HCT116 (cell line): Measurements from ENCODE around the gene SHC4. TPM values are rescaled to one million over a fixed set of nuclear protein-coding genes. Genes with fewer than 3 reads are reported as not detected.

Experiments
- ATAC-seq: fragments of 200-7000 bp; cut with Tn5 transposase; 2 replicates; pipeline ENCODE4 v1.9.1; 2020; ENCODE audit warnings: mild to moderate bottlenecking, moderate library complexity
- BruUV-seq: library from RNA; stranded (reverse); fragments of 400-500 nt; replicated peaks from 2 replicates; lab custom pipeline; 2021; lab: Mats Ljungman, UMichigan
- CTCF ChIA-PET: fragments of 300-600 bp; sonication (Branson Sonifier 250); formaldehyde crosslinking; loops from one replicate; lab custom pipeline; 2021; ENCODE audit warnings: antibody characterized with exemption; lab: Charles Lee
- POLR2A ChIA-PET: fragments of 300-600, 350-600 bp; sonication (Branson Sonifier 250); formaldehyde crosslinking; loops from one replicate; lab custom pipeline; 2021; ENCODE audit warnings: antibody characterized with exemption; lab: Charles Lee
- RAD21 ChIA-PET, 2 experiments: fragments of 300-600 bp; sonication (Branson Sonifier 250); formaldehyde crosslinking; loops; one replicate each; lab custom pipeline; 2023; ENCODE audit warnings: low total read pairs in 2 of 2; ENCODE audit not compliant: uncharacterized antibody in 2 of 2, unreplicated experiment in 2 of 2, low non-redundant PET in 1 of 2; lab: Charles Lee
- DNase-seq: peaks from one replicate; pipeline ENCODE4 v3.0.0-alpha.2; 2010; ENCODE audit warnings: low read depth, low spot score
- H2AFZ ChIP-seq: fragments of 200-600 bp; shearing (Covaris generic), sonication (generic); 2 replicates; pipeline ENCODE4 v1.6.1; 2017; ENCODE audit warnings: low read depth, mixed run types, mixed read lengths, antibody characterized with exemption, low read length; ENCODE audit not compliant: poor library complexity, severe bottlenecking
- H3K27ac ChIP-seq: 2 replicates; pipeline ENCODE4 v1.5.1; 2012; ENCODE audit warnings: low read depth, low read length
- H3K27me3 ChIP-seq: fragments of 200-600 bp; sonication (generic); 2 replicates; pipeline ENCODE4 v1.6.1; 2016; ENCODE audit warnings: mixed run types, low read length, mixed read lengths; ENCODE audit not compliant: insufficient read depth
- H3K36me3 ChIP-seq, 2 experiments: fragments of 200-500 bp in 1 of 2; fragments of 200-600 bp in 1 of 2; sonication (Bioruptor generic) in 1 of 2; sonication (generic) in 1 of 2; 2 replicates each; pipeline versions ENCODE4 v1.5.1 to v1.6.1; 2014 to 2016; ENCODE audit warnings: low read length in 2 of 2, inconsistent platforms in 1 of 2, mixed read lengths in 1 of 2, mixed run types in 1 of 2; ENCODE audit not compliant: insufficient read depth in 2 of 2, control insufficient read depth in 1 of 2
- H3K4me1 ChIP-seq, 2 experiments: fragments of 200-600 bp in 1 of 2; sonication (generic) in 1 of 2; 2 replicates each; pipeline versions ENCODE4 v1.5.1 to v1.6.1; 2012 to 2017; ENCODE audit warnings: low read length in 2 of 2, inconsistent platforms in 1 of 2, mild to moderate bottlenecking in 1 of 2, mixed read lengths in 1 of 2, mixed run types in 1 of 2, moderate library complexity in 1 of 2; ENCODE audit not compliant: insufficient read depth in 2 of 2, control insufficient read depth in 1 of 2
- H3K4me2 ChIP-seq: fragments of 200-600 bp; sonication (generic); 2 replicates; pipeline ENCODE4 v1.6.1; 2017; ENCODE audit warnings: mixed run types, low read length, mixed read lengths
- H3K4me3 ChIP-seq, 2 experiments: fragments of 200-600 bp in 1 of 2; sonication (generic) in 1 of 2; replicated peaks in 1 of 2; 2 replicates each; pipeline ENCODE4 v1.5.1; 2011 to 2016; ENCODE audit warnings: low read length in 2 of 2, control low read depth in 1 of 2, low read depth in 1 of 2, mild to moderate bottlenecking in 1 of 2, mixed read lengths in 1 of 2, mixed run types in 1 of 2
- H3K79me2 ChIP-seq: fragments of 200-600 bp; sonication (generic); 2 replicates; pipeline ENCODE4 v1.6.1; 2017; ENCODE audit warnings: mild to moderate bottlenecking, mixed run types, low read length, moderate library complexity, mixed read lengths; ENCODE audit not compliant: insufficient read depth
- H3K9ac ChIP-seq: fragments of 200-600 bp; sonication (generic); 2 replicates; pipeline ENCODE4 v1.6.1; 2016; ENCODE audit warnings: low read length, mixed read lengths
- H3K9me2 ChIP-seq: fragments of 200-600 bp; sonication (generic), shearing (Covaris generic); 2 replicates; pipeline ENCODE4 v1.6.1; 2017; ENCODE audit warnings: mixed run types, mild to moderate bottlenecking, moderate library complexity; ENCODE audit not compliant: insufficient read depth
- H3K9me3 ChIP-seq, 2 experiments: fragments of 200-500 bp in 1 of 2; fragments of 200-600 bp in 1 of 2; sonication (Bioruptor generic) in 1 of 2; sonication (generic) in 1 of 2; 2 replicates each; pipeline ENCODE4 v1.6.1; 2014 to 2017; ENCODE audit warnings: low read length in 2 of 2, mixed read lengths in 2 of 2, inconsistent platforms in 1 of 2, low read depth in 1 of 2, mild to moderate bottlenecking in 1 of 2, mixed run types in 1 of 2, moderate library complexity in 1 of 2; ENCODE audit not compliant: control insufficient read depth in 1 of 2, insufficient read depth in 1 of 2
- H4K20me1 ChIP-seq: fragments of 200-600 bp; sonication (generic), shearing (Covaris generic); 2 replicates; pipeline ENCODE4 v1.6.1; 2017; ENCODE audit warnings: mixed run types, mild to moderate bottlenecking, moderate library complexity; ENCODE audit not compliant: insufficient read depth
- CEBPB ChIP-seq: IDR thresholded peaks from 2 replicates; pipeline ENCODE4 v1.6.1; 2012; ENCODE audit warnings: low read depth
- CTCF ChIP-seq, 3 experiments: fragments of 200-600 bp in 1 of 3; sonication (generic) in 1 of 3; IDR thresholded peaks in 2 of 3; conservative IDR thresholded peaks in 1 of 3; 2 replicates each; pipeline ENCODE4 v1.5.1; 2012 to 2017; ENCODE audit warnings: low read depth in 2 of 3, low read length in 2 of 3, antibody characterized with exemption in 1 of 3, borderline replicate concordance in 1 of 3, control low read depth in 1 of 3, mild to moderate bottlenecking in 1 of 3, mixed read lengths in 1 of 3, mixed run types in 1 of 3, moderate library complexity in 1 of 3; ENCODE audit not compliant: insufficient read depth in 1 of 3
- ELF1 ChIP-seq: IDR thresholded peaks from 2 replicates; pipeline ENCODE4 v1.6.1; 2012; ENCODE audit warnings: low read depth, borderline replicate concordance
- EZH2 ChIP-seq: fragments of 200-600 bp; sonication (generic); IDR thresholded peaks from 2 replicates; pipeline ENCODE4 v1.6.1; 2017; ENCODE audit warnings: antibody characterized with exemption, mixed run types
- EZH2phosphoT487 ChIP-seq: fragments of 200-600 bp; IDR thresholded peaks from 2 replicates; pipeline ENCODE4 v1.6.1; 2018; ENCODE audit warnings: antibody characterized with exemption, borderline replicate concordance
- FOSL1 ChIP-seq: IDR thresholded peaks from 2 replicates; pipeline ENCODE4 v1.6.1; 2012; ENCODE audit warnings: low read depth
- POLR2AphosphoS5 ChIP-seq: IDR thresholded peaks from 2 replicates; pipeline ENCODE4 v1.6.1; 2011; ENCODE audit warnings: mild to moderate bottlenecking, low read depth, low read length, moderate library complexity
- RAD21 ChIP-seq: IDR thresholded peaks from 2 replicates; pipeline ENCODE4 v1.6.1; 2012; ENCODE audit warnings: low read depth, mild to moderate bottlenecking
- REST ChIP-seq: IDR thresholded peaks from 2 replicates; pipeline ENCODE4 v1.6.1; 2012; ENCODE audit warnings: low read depth
- TCF7L2 ChIP-seq: IDR thresholded peaks from 2 replicates; pipeline ENCODE4 v1.7.0; 2011; ENCODE audit warnings: borderline replicate concordance, inconsistent platforms; ENCODE audit not compliant: insufficient read depth, insufficient read length; ENCODE audit errors: extremely low read depth
- ZFX ChIP-seq: fragments of 450-650 bp; IDR thresholded peaks from 2 replicates; pipeline ENCODE4 v1.6.1; 2017
- intact Hi-C: fragments of 100-400 bp; cut with micrococcal nuclease; formaldehyde crosslinking; loops from 2 replicates; pipeline ENCODE4 v1.10.0; 2022
- total RNA-seq: library from RNA; stranded (reverse); gene quantifications from one replicate; pipeline ENCODE4 v1.2.1, GENCODE V29; 2021; ENCODE audit not compliant: unreplicated experiment
- TF ChIP-seq, protein P1 (sequence below): IDR thresholded peaks from 2 replicates; pipeline ENCODE4 v1.6.1; 2011; ENCODE audit warnings: mild to moderate bottlenecking, low read length, moderate library complexity; ENCODE audit not compliant: insufficient replicate concordance; ENCODE audit errors: extremely low read depth
- TF ChIP-seq, protein P2 (sequence below): IDR thresholded peaks from 2 replicates; pipeline ENCODE4 v1.6.1; 2012

Gene SHC4
- total RNA-seq, 1 experiment from 2014 or later, result 0.44 TPM

DNA sequence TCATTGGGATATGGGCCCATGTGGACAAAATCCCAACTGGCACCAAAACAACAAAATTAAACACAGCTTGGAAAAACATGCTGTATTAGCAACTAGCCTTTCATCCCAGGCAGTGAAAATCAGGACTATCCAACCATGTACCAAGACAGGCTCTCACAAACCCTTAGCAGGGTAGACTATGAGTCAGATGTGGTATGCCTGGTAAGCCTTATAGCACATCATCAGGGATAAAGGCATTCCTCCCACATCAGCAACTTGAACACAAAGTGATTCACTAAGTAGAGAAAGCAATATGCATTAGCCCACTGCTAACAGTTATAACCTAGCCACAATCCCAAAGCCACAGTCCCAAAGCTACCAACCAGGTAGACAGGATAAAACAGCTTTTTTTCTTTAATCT lies 160.9 kb downstream of the SHC4 start:
- no peaks in the 10 kb centered on the region for H4K20me1 ChIP-seq
- no peak overlapping the region for H3K9ac ChIP-seq
- no peaks in the 10 kb centered on the region for H3K27me3 ChIP-seq
- POLR2A ChIA-PET, result no interaction called here
- no peak overlapping the region for H3K4me2 ChIP-seq
- H3K36me3 ChIP-seq, result peaks cover 0 to 6% of the 10 kb centered on the region in 2 experiments; a peak in 1 of 4 replicates
- H3K4me1 ChIP-seq, result no peaks in the 10 kb centered on the region
- H2AFZ ChIP-seq, result no peak overlapping the region
- RAD21 ChIA-PET, result no interaction called here
- ATAC-seq (no peak), DNase-seq (no peak)
- CTCF ChIA-PET, result interaction anchor here (2.7 to 3.0 kb wide), 3 partner anchors 7 to 444 kb away, joined by 6 to 24 read pairs (median 21); partner anchors contain the start of gene CEP152
- TF ChIP-seq, protein P1, sequence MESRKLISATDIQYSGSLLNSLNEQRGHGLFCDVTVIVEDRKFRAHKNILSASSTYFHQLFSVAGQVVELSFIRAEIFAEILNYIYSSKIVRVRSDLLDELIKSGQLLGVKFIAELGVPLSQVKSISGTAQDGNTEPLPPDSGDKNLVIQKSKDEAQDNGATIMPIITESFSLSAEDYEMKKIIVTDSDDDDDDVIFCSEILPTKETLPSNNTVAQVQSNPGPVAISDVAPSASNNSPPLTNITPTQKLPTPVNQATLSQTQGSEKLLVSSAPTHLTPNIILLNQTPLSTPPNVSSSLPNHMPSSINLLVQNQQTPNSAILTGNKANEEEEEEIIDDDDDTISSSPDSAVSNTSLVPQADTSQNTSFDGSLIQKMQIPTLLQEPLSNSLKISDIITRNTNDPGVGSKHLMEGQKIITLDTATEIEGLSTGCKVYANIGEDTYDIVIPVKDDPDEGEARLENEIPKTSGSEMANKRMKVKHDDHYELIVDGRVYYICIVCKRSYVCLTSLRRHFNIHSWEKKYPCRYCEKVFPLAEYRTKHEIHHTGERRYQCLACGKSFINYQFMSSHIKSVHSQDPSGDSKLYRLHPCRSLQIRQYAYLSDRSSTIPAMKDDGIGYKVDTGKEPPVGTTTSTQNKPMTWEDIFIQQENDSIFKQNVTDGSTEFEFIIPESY, result no peak
- TF ChIP-seq, protein P2, sequence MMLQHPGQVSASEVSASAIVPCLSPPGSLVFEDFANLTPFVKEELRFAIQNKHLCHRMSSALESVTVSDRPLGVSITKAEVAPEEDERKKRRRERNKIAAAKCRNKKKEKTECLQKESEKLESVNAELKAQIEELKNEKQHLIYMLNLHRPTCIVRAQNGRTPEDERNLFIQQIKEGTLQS, result no peak
- no peak for TF ChIP-seq ZFX
- TF ChIP-seq TCF7L2, result no peak
- TF ChIP-seq POLR2AphosphoS5, result no peak
- TF ChIP-seq FOSL1, result no peak
- no peak for TF ChIP-seq ELF1
- no peak for TF ChIP-seq EZH2
- TF ChIP-seq CTCF (IDR thresholded peaks at IDR 0.05 in 2 of 3, conservative IDR thresholded peaks at IDR 0.05 in 1 of 3; ENCODE audit: borderline replicate concordance in 1 of 3, insufficient read depth in 1 of 3, low read depth in 2 of 3, low read length in 2 of 3), result no peak
- TF ChIP-seq CEBPB, result no peak
- TF ChIP-seq REST, result no peak
- no peak for TF ChIP-seq EZH2phosphoT487
- no peak for TF ChIP-seq RAD21
- H3K79me2 ChIP-seq, result peaks cover 92% of the 10 kb centered on the region
- no peak overlapping the region for H3K27ac ChIP-seq
- no peaks in the 10 kb centered on the region for H3K9me2 ChIP-seq
- no peak overlapping the region for H3K4me3 ChIP-seq
- no peaks in the 10 kb centered on the region for H3K9me3 ChIP-seq
- no TSS peak for BruUV-seq
- intact Hi-C loops, result no loop called here
